G401.6 (cell line): ENCODE results near the gene CAMTA1.

Experiments
- FAIRE-seq: peaks from 2 replicates; lab custom pipeline; 2012; peaks lifted over from hg19 to GRCh38; lab: Jason Lieb, UNC

Gene CAMTA1

GRCh38 chr1:7389201-7389905 lies 604.1 kb downstream of the CAMTA1 start:
- FAIRE-seq: no peak

- FAIRE-seq: no peak
Observed at GRCh38 chr1:7389906-7390603, 604.8 kb downstream of the CAMTA1 start.

- FAIRE-seq: no peak
Observed at GRCh38 chr1:7390604-7391000, 605.3 kb downstream of the CAMTA1 start.

- no peak for FAIRE-seq
Observed at GRCh38 chr1:7393136-7393535, 607.9 kb downstream of the CAMTA1 start.

- no peak for FAIRE-seq
Observed at GRCh38 chr1:7395251-7395650, 610.0 kb downstream of the CAMTA1 start.

GRCh38 chr1:7398982-7399381 lies 613.7 kb downstream of the CAMTA1 start:
- FAIRE-seq: no peak

GRCh38 chr1:7399514-7400125 lies 614.4 kb downstream of the CAMTA1 start:
- FAIRE-seq: no peak

- no peak for FAIRE-seq
Observed at GRCh38 chr1:7400566-7400965, 615.3 kb downstream of the CAMTA1 start.

- peak; percentile 100 for FAIRE-seq
Observed at GRCh38 chr1:7401814-7402547, 616.7 kb downstream of the CAMTA1 start.

GRCh38 chr1:7402548-7402850 lies 617.2 kb downstream of the CAMTA1 start:
- no peak for FAIRE-seq

- peak; percentile 21 for FAIRE-seq
Observed at GRCh38 chr1:7403265-7404045, 618.2 kb downstream of the CAMTA1 start.

GRCh38 chr1:7404046-7404742 lies 618.9 kb downstream of the CAMTA1 start:
- no peak for FAIRE-seq

- FAIRE-seq: no peak
Observed at GRCh38 chr1:7405844-7406500, 620.7 kb downstream of the CAMTA1 start.

GRCh38 chr1:7406641-7407543 lies 621.6 kb downstream of the CAMTA1 start:
- no peak for FAIRE-seq

- FAIRE-seq: no peak
Observed at GRCh38 chr1:7407544-7407895, 622.3 kb downstream of the CAMTA1 start.

- FAIRE-seq: no peak
Observed at GRCh38 chr1:7407980-7408770, 622.9 kb downstream of the CAMTA1 start.

- no peak for FAIRE-seq
Observed at GRCh38 chr1:7408771-7409150, 623.5 kb downstream of the CAMTA1 start.

- no peak for FAIRE-seq
Observed at GRCh38 chr1:7409278-7409677, 624.0 kb downstream of the CAMTA1 start.

- FAIRE-seq: no peak
Observed at GRCh38 chr1:7410156-7410555, 624.9 kb downstream of the CAMTA1 start.
